ENCODE measurements around the gene DCLK2. TPM values are rescaled to one million over a fixed set of nuclear protein-coding genes. Genes with fewer than 3 reads are reported as not detected.

DCLK2 gene
- total RNA-seq, 3 donors from 2014 or later: 3.4 to 5.2 (median 4.0) TPM

DNA sequence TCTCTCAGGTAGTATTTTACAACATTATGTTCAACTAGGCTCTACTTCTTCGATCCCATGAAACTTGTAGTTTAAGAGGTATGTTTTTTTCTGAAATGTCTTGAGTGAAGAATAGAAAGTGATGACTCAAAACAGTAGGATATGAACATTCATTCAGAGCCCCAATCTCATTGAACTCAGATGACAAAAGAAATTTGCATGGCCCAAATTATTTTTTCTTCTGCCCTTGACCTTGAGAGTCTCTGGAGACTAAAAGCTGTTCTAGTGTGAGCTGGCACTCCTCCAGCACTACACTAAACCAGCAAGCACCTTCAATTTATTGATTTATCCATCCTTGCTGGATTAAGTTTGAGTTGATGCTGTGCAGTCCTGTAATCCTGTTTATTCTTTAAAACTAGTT, 4.0 kb downstream of the DCLK2 start:
- Histone ChIP-seq H3K27me3 (no peaks in the 10 kb centered on the region), H3K36me3 (no peaks in the 10 kb centered on the region), H3K27ac (no peak overlapping the region), H3K9me3 (no peaks in the 10 kb centered on the region), H3K4me1 (no peaks in the 10 kb centered on the region), H3K4me3 (no peak overlapping the region)
- no peak for DNase-seq (ENCODE audit: low spot score in 2 of 2)
- TF ChIP-seq POLR2A (IDR thresholded peaks at IDR 0.05) (no peak), POLR2AphosphoS5 (IDR thresholded peaks at IDR 0.05) (no peak)
- TF ChIP-seq, protein P1, sequence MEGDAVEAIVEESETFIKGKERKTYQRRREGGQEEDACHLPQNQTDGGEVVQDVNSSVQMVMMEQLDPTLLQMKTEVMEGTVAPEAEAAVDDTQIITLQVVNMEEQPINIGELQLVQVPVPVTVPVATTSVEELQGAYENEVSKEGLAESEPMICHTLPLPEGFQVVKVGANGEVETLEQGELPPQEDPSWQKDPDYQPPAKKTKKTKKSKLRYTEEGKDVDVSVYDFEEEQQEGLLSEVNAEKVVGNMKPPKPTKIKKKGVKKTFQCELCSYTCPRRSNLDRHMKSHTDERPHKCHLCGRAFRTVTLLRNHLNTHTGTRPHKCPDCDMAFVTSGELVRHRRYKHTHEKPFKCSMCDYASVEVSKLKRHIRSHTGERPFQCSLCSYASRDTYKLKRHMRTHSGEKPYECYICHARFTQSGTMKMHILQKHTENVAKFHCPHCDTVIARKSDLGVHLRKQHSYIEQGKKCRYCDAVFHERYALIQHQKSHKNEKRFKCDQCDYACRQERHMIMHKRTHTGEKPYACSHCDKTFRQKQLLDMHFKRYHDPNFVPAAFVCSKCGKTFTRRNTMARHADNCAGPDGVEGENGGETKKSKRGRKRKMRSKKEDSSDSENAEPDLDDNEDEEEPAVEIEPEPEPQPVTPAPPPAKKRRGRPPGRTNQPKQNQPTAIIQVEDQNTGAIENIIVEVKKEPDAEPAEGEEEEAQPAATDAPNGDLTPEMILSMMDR (IDR thresholded peaks at IDR 0.05): no peak
- intact Hi-C loops (cut with DNase I; ENCODE audit: low total_unique reads): no loop called here

DNA sequence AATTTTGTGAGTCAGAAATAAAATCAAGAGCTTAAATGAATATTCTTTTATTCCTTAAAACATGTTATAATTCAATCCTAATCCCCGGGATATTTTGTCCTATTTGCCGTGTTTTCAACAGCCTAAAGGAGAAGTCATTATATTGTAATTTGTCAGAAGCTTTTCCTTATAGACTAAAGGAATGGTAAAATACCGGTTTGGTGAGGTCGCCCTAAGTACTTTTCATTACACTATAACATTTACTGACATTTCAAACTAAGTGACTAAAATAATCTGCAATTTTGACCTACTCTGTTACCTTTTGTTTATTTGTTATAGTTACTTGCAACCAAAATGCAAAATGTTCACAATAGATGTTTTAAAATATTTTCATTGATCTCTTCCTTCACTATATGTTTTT, 8.8 kb downstream of the DCLK2 start:
- Histone ChIP-seq H3K4me1 (no peaks in the 10 kb centered on the region), H3K9me3 (no peaks in the 10 kb centered on the region), H3K27me3 (no peaks in the 10 kb centered on the region), H3K36me3 (no peaks in the 10 kb centered on the region), H3K27ac (no peak overlapping the region), H3K4me3 (no peak overlapping the region)
- TF ChIP-seq POLR2AphosphoS5 (IDR thresholded peaks at IDR 0.05): no peak
- no peak for DNase-seq (ENCODE audit: low spot score in 2 of 2)
- intact Hi-C loops (cut with DNase I; ENCODE audit: low total_unique reads): no loop called here

DNA sequence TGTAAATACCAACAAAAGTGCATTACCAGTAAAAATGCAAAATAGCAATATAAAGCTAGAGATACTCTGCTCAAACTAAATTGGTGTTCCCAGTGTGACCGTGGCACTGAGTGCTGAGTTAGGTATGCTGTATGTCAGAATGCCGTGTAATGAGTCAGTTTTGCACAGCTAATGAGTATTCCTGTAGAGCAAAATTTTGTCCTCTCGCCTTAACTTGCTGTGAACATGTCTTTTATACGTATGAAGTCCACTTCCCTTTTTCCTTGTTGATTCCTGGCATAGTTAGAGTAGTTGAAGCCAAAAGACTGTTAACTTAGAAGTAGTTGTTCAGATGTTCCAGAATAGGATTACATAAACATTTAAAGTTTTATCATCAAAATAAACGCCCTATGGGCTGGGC, 11.5 kb downstream of the DCLK2 start:
- Histone ChIP-seq H3K4me1 (no peaks in the 10 kb centered on the region), H3K4me3 (no peak overlapping the region), H3K36me3 (no peaks in the 10 kb centered on the region), H3K9me3 (no peaks in the 10 kb centered on the region), H3K27me3 (no peaks in the 10 kb centered on the region), H3K27ac (no peak overlapping the region)
- TF ChIP-seq POLR2A (IDR thresholded peaks at IDR 0.05): no peak
- no peak for TF ChIP-seq POLR2AphosphoS5 (IDR thresholded peaks at IDR 0.05)
- TF ChIP-seq, protein P1 (IDR thresholded peaks at IDR 0.05): no peak
- no peak for DNase-seq (ENCODE audit: low spot score in 2 of 2)
- intact Hi-C loops (cut with DNase I; ENCODE audit: low total_unique reads): no loop called here

DNA sequence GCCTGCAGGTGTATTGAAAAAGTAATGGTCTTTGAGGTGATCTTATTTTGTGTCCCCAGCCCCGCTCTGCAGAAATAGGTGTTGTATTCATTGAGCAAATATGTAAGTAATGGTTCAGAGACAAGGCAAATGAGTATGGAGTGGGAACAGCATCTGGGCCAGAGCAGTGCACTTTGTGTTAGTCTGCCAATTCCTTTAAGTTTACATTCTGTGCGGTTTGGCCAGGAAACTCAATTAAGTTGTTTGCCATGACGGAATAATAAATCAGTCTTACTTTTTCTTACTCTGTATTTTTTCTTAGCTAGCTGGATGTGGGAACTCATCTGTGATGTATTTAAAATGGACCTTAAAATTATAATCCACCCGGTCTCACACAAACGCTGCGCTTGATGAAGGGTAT, 12.6 kb downstream of the DCLK2 start:
- no peaks in the 10 kb centered on the region for H3K27me3 ChIP-seq
- H3K4me1 ChIP-seq: no peaks in the 10 kb centered on the region
- DNase-seq (ENCODE audit: low spot score in 2 of 2): no peak
- H3K4me3 ChIP-seq: no peak overlapping the region
- TF ChIP-seq POLR2AphosphoS5 (IDR thresholded peaks at IDR 0.05) (no peak), POLR2A (IDR thresholded peaks at IDR 0.05) (no peak)
- TF ChIP-seq, protein P1 (IDR thresholded peaks at IDR 0.05): no peak
- intact Hi-C loops (cut with DNase I; ENCODE audit: low total_unique reads): no loop called here
- no peaks in the 10 kb centered on the region for H3K9me3 ChIP-seq
- H3K27ac ChIP-seq: no peak overlapping the region
- H3K36me3 ChIP-seq: no peaks in the 10 kb centered on the region

DNA sequence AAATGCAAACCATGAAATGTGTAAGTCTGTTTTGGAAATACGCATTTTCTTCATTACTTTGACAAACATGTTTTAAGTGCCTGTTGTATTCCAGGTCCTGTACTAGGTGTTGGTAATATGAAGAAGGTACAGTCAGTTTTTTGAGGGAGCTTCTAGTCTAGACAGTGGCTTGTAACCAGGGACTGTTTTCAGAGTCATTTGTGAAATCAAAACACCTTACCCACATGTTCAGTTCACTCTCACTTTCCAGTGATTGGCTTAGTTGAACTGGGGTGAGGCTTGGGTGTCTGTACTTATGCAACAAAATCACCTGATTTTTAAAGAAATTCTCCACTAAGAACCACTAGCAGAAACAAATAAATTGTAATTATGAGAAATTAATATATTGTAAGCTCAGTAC, 16.4 kb downstream of the DCLK2 start:
- intact Hi-C loops (cut with DNase I; ENCODE audit: low total_unique reads): no loop called here
- Histone ChIP-seq H3K4me1 (no peaks in the 10 kb centered on the region), H3K27me3 (no peaks in the 10 kb centered on the region), H3K27ac (no peak overlapping the region), H3K36me3 (no peaks in the 10 kb centered on the region), H3K9me3 (no peaks in the 10 kb centered on the region), H3K4me3 (no peak overlapping the region)
- DNase-seq (ENCODE audit: low spot score in 2 of 2): no peak
- TF ChIP-seq POLR2AphosphoS5 (IDR thresholded peaks at IDR 0.05) (no peak), POLR2A (IDR thresholded peaks at IDR 0.05) (no peak)
- TF ChIP-seq, protein P1 (IDR thresholded peaks at IDR 0.05): no peak

- DNase-seq (ENCODE audit: low spot score in 2 of 2): no peak
- H3K27me3 ChIP-seq: no peaks in the 10 kb centered on the region
- H3K36me3 ChIP-seq: no peaks in the 10 kb centered on the region
- H3K4me1 ChIP-seq: no peaks in the 10 kb centered on the region
- intact Hi-C loops (cut with DNase I; ENCODE audit: low total_unique reads): no loop called here
- TF ChIP-seq POLR2A (IDR thresholded peaks at IDR 0.05) (no peak), POLR2AphosphoS5 (IDR thresholded peaks at IDR 0.05) (no peak)
- TF ChIP-seq, protein P1 (IDR thresholded peaks at IDR 0.05): no peak
- no peak overlapping the region for H3K4me3 ChIP-seq
- no peak overlapping the region for H3K27ac ChIP-seq
- no peaks in the 10 kb centered on the region for H3K9me3 ChIP-seq
Observed at GRCh38 chr4:150096625-150097024, 18.4 kb downstream of the DCLK2 start.
